Measurements from ENCODE around the gene ARHGEF2.

Gene ARHGEF2

DNA sequence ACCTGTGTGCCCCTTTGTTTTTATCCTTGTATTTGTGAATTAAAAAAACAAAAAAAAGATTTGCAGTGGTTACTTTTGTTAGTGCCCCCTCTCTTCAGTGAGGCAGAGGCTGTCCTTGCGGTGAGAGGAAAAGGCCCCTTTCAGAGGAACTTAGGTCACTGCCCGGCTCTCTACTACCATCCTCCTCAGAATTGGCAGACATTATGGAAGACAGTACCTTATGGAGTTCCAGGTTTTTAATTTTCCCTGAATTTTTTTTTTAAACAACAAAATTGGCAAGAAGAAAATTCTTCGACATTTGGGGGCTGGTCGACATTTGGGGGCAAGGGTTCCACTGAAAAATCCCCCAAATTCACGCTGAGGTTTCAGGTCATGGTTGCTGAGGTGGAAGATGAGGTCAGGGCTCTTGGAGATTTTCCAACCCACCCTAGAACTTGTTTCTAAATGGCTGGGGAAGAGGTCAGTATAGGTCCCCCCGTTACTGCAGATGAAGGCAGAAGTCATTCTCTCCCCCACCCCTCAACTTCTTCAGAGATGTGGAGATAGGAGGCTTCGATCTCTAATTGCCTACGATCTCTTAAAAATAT, 31.6 kb downstream of the ARHGEF2 start:
- peak overlapping the region; percentile 88 for H3K27ac Mint-ChIP-seq
- peak overlapping the region; percentile 43 for H3K4me3 Mint-ChIP-seq
- H3K4me1 Mint-ChIP-seq: peaks cover 86% of the 10 kb centered on the region
- no peaks in the 10 kb centered on the region for H3K27me3 Mint-ChIP-seq
- peaks cover 45% of the 10 kb centered on the region for H3K36me3 Mint-ChIP-seq
- H3K9me3 Mint-ChIP-seq: no peaks in the 10 kb centered on the region
- ATAC-seq: peak; percentile 53

GRCh38 chr1:155944444-155944799, 33.9 kb downstream of the ARHGEF2 start:
- Mint-ChIP-seq H3K27me3 (no peaks in the 10 kb centered on the region), H3K4me3 (peak overlapping the region; percentile 7), H3K36me3 (peaks cover 25% of the 10 kb centered on the region), H3K27ac (peak overlapping the region; percentile 88), H3K4me1 (peaks cover 91% of the 10 kb centered on the region), H3K9me3 (no peaks in the 10 kb centered on the region)
- no peak for ATAC-seq

DNA sequence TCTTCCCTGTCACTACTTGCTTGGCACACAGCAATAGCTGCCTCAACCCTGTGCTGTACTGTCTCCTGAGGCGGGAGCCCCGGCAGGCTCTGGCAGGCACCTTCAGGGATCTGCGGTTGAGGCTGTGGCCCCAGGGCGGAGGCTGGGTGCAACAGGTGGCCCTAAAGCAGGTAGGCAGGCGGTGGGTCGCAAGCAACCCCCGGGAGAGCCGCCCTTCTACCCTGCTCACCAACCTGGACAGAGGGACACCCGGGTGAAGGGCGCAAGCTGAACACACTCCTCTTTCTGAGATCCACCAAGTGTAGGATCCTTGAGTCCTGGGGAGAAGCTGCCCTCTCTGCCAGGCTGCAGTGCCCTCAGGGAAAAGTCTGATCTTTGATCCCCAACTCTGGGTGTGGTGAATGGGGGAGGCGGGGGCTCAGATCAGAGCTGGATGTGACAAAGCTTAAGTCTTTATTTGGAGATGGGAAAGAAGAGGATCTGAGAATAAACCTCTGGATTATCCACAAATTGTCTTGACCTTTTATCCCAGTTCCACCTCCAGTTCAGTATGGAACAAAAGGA, 35.7 kb downstream of the ARHGEF2 start:
- H3K4me1 Mint-ChIP-seq: peaks cover 85% of the 10 kb centered on the region

GRCh38 chr1:155941845-155942531, 36.4 kb downstream of the ARHGEF2 start:
- Mint-ChIP-seq H3K27me3 (no peaks in the 10 kb centered on the region), H3K27ac (peak overlapping the region; percentile 88), H3K36me3 (peaks cover 7% of the 10 kb centered on the region), H3K4me3 (peak overlapping the region; percentile 47), H3K4me1 (peaks cover 79% of the 10 kb centered on the region), H3K9me3 (no peaks in the 10 kb centered on the region)
- ATAC-seq: no peak

More for the DNA sequence above, 35.7 kb downstream of the ARHGEF2 start:
- ATAC-seq: no peak
- Mint-ChIP-seq H3K36me3 (peaks cover 14% of the 10 kb centered on the region), H3K4me3 (peak overlapping the region; percentile 47), H3K27ac (peak overlapping the region; percentile 88), H3K27me3 (no peaks in the 10 kb centered on the region), H3K9me3 (no peaks in the 10 kb centered on the region)

GRCh38 chr1:155940993-155941844, 37.1 kb downstream of the ARHGEF2 start, which contains the start of gene RXFP4:
Gene RXFP4, plus strand, starts transcription at chr1:155941638. Its CDS starts 72 bp downstream, at chr1:155941710.
- ATAC-seq: peak; percentile 18
- H3K9me3 Mint-ChIP-seq: no peaks in the 10 kb centered on the region
- peak within 1 kb of the TSS; percentile 47 for H3K4me3 Mint-ChIP-seq
- H3K27ac Mint-ChIP-seq: peak within 1 kb of the TSS; percentile 88
- H3K4me1 Mint-ChIP-seq: peaks cover 71% of the 10 kb centered on the region
- H3K36me3 Mint-ChIP-seq: no peaks in the 10 kb centered on the region
- no peaks in the 10 kb centered on the region for H3K27me3 Mint-ChIP-seq

DNA sequence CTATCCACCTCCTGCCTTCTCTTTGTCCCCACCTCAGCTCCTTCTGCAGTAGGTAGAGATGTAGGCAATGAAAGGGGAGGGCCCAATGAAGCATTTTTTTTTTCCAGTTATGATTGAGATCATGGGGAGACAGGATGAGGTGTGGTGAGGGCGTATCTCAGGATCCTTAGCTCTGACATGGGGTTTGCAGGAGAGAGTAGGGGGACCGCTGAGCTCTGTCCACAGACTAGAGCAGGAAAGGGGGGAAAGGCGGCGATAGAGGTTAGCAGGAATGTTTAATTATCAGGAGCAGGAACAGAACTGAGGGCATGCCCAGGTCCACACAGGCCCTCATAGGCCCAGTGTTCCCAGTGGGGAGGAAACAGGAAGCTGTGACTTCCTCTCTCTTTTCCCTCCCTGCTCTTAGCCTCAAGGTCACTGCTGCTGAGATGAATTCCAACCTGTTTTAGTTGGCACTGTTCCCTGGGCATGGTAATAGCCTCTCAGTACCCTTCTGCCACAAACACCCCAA, 37.8 kb downstream of the ARHGEF2 start:
- Mint-ChIP-seq H3K27ac (peak overlapping the region; percentile 88), H3K36me3 (no peaks in the 10 kb centered on the region), H3K9me3 (no peaks in the 10 kb centered on the region), H3K4me3 (peak overlapping the region; percentile 1), H3K27me3 (no peaks in the 10 kb centered on the region), H3K4me1 (peaks cover 64% of the 10 kb centered on the region)
- no peak for ATAC-seq

- no peaks in the 10 kb centered on the region for H3K36me3 Mint-ChIP-seq
- no peaks in the 10 kb centered on the region for H3K27me3 Mint-ChIP-seq
- no peak overlapping the region for H3K27ac Mint-ChIP-seq
- H3K4me3 Mint-ChIP-seq: no peak overlapping the region
- ATAC-seq: no peak
- H3K9me3 Mint-ChIP-seq: no peaks in the 10 kb centered on the region
- peaks cover 42% of the 10 kb centered on the region for H3K4me1 Mint-ChIP-seq
Observed at GRCh38 chr1:155938220-155938627, 40.1 kb downstream of the ARHGEF2 start.

DNA sequence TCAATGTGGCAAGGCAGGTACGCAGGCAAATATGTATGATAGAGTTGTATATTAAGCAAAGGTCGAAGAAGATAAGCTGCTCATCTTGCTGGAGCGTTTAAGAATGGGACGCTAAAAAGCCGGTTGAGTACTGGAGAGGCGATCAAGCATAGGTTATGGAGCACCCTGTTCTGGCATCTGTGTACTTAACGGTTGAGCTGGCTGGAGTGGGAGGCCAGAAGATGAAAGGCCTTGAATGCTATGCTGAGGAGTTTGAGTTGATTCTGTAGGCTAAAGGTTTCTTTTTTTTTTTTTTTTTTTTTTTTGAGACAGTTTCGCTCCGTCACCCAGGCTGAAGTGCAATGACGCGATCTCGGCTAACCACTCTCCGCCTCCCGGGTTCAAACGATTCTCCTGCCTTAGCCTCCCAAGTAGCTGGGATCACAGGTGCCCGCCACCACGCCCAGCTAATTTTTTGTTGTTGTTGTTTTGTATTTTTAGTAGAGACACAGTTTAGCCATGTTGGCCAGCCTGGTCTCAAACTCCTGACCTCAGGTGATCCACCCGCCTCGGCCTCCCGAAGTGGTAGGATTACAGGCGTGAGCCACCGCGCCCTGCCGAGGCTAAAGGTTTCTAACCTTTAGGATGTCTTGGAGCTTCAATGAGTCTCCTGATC, 43.3 kb downstream of the ARHGEF2 start:
- no peaks in the 10 kb centered on the region for H3K9me3 Mint-ChIP-seq
- H3K36me3 Mint-ChIP-seq: peaks cover 13% of the 10 kb centered on the region
- H3K4me1 Mint-ChIP-seq: peaks cover 26% of the 10 kb centered on the region
- H3K4me3 Mint-ChIP-seq: peak overlapping the region; percentile 60
- no peak overlapping the region for H3K27ac Mint-ChIP-seq
- no peak for ATAC-seq
- H3K27me3 Mint-ChIP-seq: no peaks in the 10 kb centered on the region

DNA sequence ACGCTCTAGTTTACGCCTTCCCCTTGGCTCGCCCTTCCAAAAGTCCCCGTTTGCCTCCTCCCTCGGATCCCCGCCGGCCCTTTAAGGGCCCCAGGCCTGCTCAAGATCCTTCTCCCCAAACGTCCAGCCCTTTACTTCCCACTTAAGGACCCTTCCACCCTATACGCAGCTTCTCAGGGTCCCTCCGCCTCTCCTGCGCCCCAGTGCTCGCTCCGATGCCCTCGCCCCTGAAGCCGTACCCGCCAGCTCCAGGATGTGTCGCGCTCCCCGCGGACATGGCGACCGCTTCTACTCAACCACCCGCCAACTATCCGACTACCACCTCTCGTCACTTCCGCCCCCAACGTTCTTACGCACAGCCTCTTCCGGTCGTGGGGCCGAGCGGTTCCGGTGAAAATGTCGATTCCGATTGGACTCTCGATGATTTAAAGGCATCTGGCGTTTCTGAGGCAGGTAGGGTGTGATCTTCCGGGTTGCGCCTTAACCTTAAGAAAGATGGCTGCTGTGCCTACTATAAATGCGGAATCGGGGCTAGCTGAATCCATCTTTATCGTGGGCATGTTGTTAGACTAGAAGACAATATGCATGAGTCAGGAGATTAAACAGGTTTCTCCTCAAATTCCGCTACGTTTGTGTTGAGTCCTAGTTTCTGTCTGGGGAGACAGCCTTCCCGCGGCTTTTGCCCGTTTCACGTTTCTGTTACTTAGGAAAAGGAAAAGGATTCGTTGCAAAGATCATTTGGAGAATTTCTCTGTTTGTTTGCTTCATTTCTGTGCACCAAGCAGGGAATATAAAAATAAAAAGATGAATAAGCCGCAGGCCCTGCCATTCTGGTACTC, 44.0 kb downstream of the ARHGEF2 start, which contains the start of gene KHDC4:
TSS of gene KHDC4 (minus strand) at position 317 of the 839 bp plus-strand sequence. CDS start at position 277, 40 bp downstream.
- peak; percentile 99 for ATAC-seq
- Mint-ChIP-seq H3K4me3 (peak within 1 kb of the TSS; percentile 60), H3K4me1 (peaks cover 27% of the 10 kb centered on the region), H3K9me3 (no peaks in the 10 kb centered on the region), H3K36me3 (peaks cover 20% of the 10 kb centered on the region), H3K27ac (no peak within 1 kb of the TSS), H3K27me3 (no peaks in the 10 kb centered on the region)

DNA sequence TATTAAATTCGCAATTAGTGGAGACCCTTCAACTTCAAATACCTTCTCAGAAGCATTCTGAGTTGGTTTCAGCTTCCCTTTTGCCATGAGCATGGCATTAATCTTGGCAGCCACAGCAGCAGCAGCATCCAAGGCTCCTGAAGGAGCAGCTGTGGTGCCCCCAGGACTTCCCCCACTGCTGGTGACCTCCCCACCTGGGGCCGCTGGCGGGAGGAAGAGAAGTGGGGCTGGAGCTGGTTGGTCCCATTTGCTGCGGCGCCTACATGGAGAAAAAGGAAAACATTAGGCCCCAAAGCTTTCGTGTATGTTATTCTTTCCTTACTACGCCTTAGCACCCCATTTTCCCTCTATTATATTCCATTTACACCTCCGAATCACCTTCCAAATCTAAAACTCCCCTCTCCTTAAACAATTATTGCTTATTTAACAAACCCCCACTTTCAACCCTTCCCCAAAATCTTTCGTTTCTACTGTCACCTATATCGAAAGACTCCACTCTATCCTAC, 44.7 kb downstream of the ARHGEF2 start:
- no peaks in the 10 kb centered on the region for H3K27me3 Mint-ChIP-seq
- H3K9me3 Mint-ChIP-seq: no peaks in the 10 kb centered on the region
- H3K27ac Mint-ChIP-seq: no peak overlapping the region
- no peak overlapping the region for H3K4me3 Mint-ChIP-seq
- no peak for ATAC-seq
- H3K36me3 Mint-ChIP-seq: peaks cover 26% of the 10 kb centered on the region
- peaks cover 31% of the 10 kb centered on the region for H3K4me1 Mint-ChIP-seq

GRCh38 chr1:155932487-155932886, 45.9 kb downstream of the ARHGEF2 start:
- H3K4me3 Mint-ChIP-seq: no peak overlapping the region
- peaks cover 25% of the 10 kb centered on the region for H3K4me1 Mint-ChIP-seq
- no peaks in the 10 kb centered on the region for H3K27me3 Mint-ChIP-seq
- H3K9me3 Mint-ChIP-seq: no peaks in the 10 kb centered on the region
- no peak for ATAC-seq
- H3K36me3 Mint-ChIP-seq: peaks cover 31% of the 10 kb centered on the region
- H3K27ac Mint-ChIP-seq: no peak overlapping the region

DNA sequence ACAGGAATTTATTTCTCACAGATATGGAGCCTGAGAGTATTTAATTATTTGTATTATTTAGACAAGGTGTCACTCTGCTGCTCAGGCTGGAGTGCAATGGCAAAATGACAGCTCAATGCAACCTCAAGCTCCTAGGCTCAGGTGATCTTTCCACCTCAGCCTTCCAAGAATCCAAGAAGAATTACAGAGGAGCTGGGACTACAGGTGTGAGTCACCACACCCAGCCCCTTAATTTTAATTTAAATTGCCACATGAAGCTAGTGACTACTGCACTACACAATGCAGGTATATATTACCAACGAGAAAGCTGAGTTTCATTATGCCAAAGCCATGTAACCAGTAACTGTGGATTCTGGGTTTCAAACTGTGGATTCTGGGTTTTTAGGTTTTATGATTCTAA, 46.3 kb downstream of the ARHGEF2 start:
- Mint-ChIP-seq H3K27me3 (no peaks in the 10 kb centered on the region), H3K36me3 (peaks cover 33% of the 10 kb centered on the region), H3K9me3 (no peaks in the 10 kb centered on the region), H3K4me3 (no peak overlapping the region), H3K4me1 (peaks cover 25% of the 10 kb centered on the region), H3K27ac (no peak overlapping the region)
- no peak for ATAC-seq

GRCh38 chr1:155931332-155932038, 46.9 kb downstream of the ARHGEF2 start:
- peak overlapping the region; percentile 81 for H3K27ac Mint-ChIP-seq
- ATAC-seq: no peak
- H3K4me3 Mint-ChIP-seq: peak overlapping the region; percentile 73
- peaks cover 25% of the 10 kb centered on the region for H3K4me1 Mint-ChIP-seq
- no peaks in the 10 kb centered on the region for H3K27me3 Mint-ChIP-seq
- H3K36me3 Mint-ChIP-seq: peaks cover 39% of the 10 kb centered on the region
- H3K9me3 Mint-ChIP-seq: no peaks in the 10 kb centered on the region
